Panc1 (cell line): ENCODE measurements around the gene B4GALT5. TPM values are rescaled to one million over a fixed set of nuclear protein-coding genes. Genes with fewer than 3 reads are reported as not detected.

Source experiments
- ATAC-seq: fragments of 200-7000 bp; cut with Tn5 transposase; 2 replicates; pipeline ENCODE4 v1.9.1; 2020; ENCODE audit warnings: mild to moderate bottlenecking, moderate library complexity
- BruUV-seq: library from RNA; stranded (reverse); fragments of 400-500 nt; replicated peaks from 2 replicates; lab custom pipeline; 2021; lab: Mats Ljungman, UMichigan
- CTCF ChIA-PET: fragments of 300-600 bp; sonication (Branson Sonifier 250); formaldehyde crosslinking; loops from one replicate; lab custom pipeline; 2022; ENCODE audit warnings: antibody characterized with exemption; lab: Charles Lee
- POLR2A ChIA-PET: fragments of 300-600 bp; sonication (Branson Sonifier 250); formaldehyde crosslinking; loops from one replicate; lab custom pipeline; 2022; ENCODE audit warnings: antibody characterized with exemption; lab: Charles Lee
- DNase-seq: peaks from one replicate; pipeline ENCODE4 v3.0.0-alpha.2; 2010; ENCODE audit warnings: low read depth, low spot score
- H3K27ac ChIP-seq: 2 replicates; pipeline ENCODE4 v1.5.1; 2011; ENCODE audit warnings: mild to moderate bottlenecking, low read length, inconsistent platforms
- H3K27me3 ChIP-seq: fragments of 200-500 bp; sonication (Bioruptor generic); 2 replicates; pipeline ENCODE4 v1.6.0; 2014; ENCODE audit warnings: low read length, inconsistent platforms; ENCODE audit not compliant: control insufficient read depth, insufficient read depth
- H3K36me3 ChIP-seq: fragments of 200-500 bp; sonication (Bioruptor generic); 2 replicates; pipeline ENCODE4 v1.5.1; 2014; ENCODE audit warnings: inconsistent platforms, mild to moderate bottlenecking, low read length, moderate library complexity; ENCODE audit not compliant: control insufficient read depth, insufficient read depth
- H3K4me1 ChIP-seq: 2 replicates; pipeline ENCODE4 v1.5.1; 2011; ENCODE audit warnings: inconsistent platforms, mild to moderate bottlenecking, low read length, moderate library complexity; ENCODE audit not compliant: control insufficient read depth, insufficient read depth
- H3K4me3 ChIP-seq, 2 experiments: 2 replicates each; pipeline ENCODE4 v1.5.1; 2011 to 2012; ENCODE audit warnings: low read depth in 2 of 2, low read length in 2 of 2, mild to moderate bottlenecking in 2 of 2, inconsistent platforms in 1 of 2, moderate library complexity in 1 of 2
- H3K9me3 ChIP-seq: fragments of 200-500 bp; sonication (Bioruptor generic); 2 replicates; pipeline ENCODE4 v1.5.1; 2014; ENCODE audit warnings: low read depth, mild to moderate bottlenecking, inconsistent platforms, low read length, moderate library complexity; ENCODE audit not compliant: control insufficient read depth, insufficient read depth
- CTCF ChIP-seq: fragments of 450-650 bp; IDR thresholded peaks from 2 replicates; pipeline ENCODE4 v1.5.1; 2017; ENCODE audit warnings: mild to moderate bottlenecking
- POLR2AphosphoS5 ChIP-seq: IDR thresholded peaks from 2 replicates; pipeline ENCODE4 v1.6.1; 2012; ENCODE audit warnings: mild to moderate bottlenecking, low read depth, low read length, moderate library complexity
- REST ChIP-seq, 2 experiments: IDR thresholded peaks; 2 replicates each; pipeline ENCODE4 v1.6.1; 2011 to 2012; ENCODE audit warnings: low read depth in 2 of 2, control low read depth in 1 of 2, low read length in 1 of 2, mild to moderate bottlenecking in 1 of 2, moderate library complexity in 1 of 2; ENCODE audit not compliant: insufficient read depth in 1 of 2
- SIN3A ChIP-seq: IDR thresholded peaks from 2 replicates; pipeline ENCODE4 v1.6.1; 2012; ENCODE audit warnings: low read depth, mild to moderate bottlenecking, low read length, moderate library complexity, borderline replicate concordance; ENCODE audit not compliant: insufficient read depth
- TCF7L2 ChIP-seq: IDR thresholded peaks from 2 replicates; pipeline ENCODE4 v1.6.1; 2011; ENCODE audit warnings: mild to moderate bottlenecking, low read depth, low read length, inconsistent platforms
- in situ Hi-C: cut with HindIII; loops from 2 replicates; pipeline ENCODE4 v1.10.0; 2016; ENCODE audit warnings: low sequenced_read_pairs, low pct_unique_long_range_greater_than_20kb
- intact Hi-C: fragments of 100-400 bp; cut with micrococcal nuclease; formaldehyde crosslinking; loops from one replicate; pipeline ENCODE4 v1.10.0; 2022; ENCODE audit not compliant: unreplicated experiment
- total RNA-seq: library from RNA; stranded (reverse); gene quantifications from one replicate; pipeline ENCODE4 v1.2.1, GENCODE V29; 2021; ENCODE audit not compliant: unreplicated experiment

B4GALT5 gene
- total RNA-seq, 1 experiment from 2014 or later = 40.0 TPM

GRCh38 chr20:49599746-49600113 is 113.9 kb downstream of the B4GALT5 start:
- POLR2A ChIA-PET = no interaction called here
- no peak for ATAC-seq
- H3K27me3 ChIP-seq = no peaks in the 10 kb centered on the region
- peaks cover 6% of the 10 kb centered on the region for H3K4me1 ChIP-seq
- intact Hi-C loops = loop anchor here (10.0 kb wide), 1 partner anchor 265 kb away; no protein-coding TSS in a partner anchor
- H3K36me3 ChIP-seq = no peaks in the 10 kb centered on the region
- no peak for DNase-seq
- no peak overlapping the region for H3K4me3 ChIP-seq
- CTCF ChIA-PET = no interaction called here
- H3K27ac ChIP-seq = no peak overlapping the region
- TF ChIP-seq CTCF (no peak), POLR2AphosphoS5 (no peak), REST (IDR thresholded peaks at IDR 0.05; ENCODE audit: insufficient read depth in 1 of 2, low read depth in 2 of 2, low read length in 1 of 2) (no peak), TCF7L2 (no peak), SIN3A (no peak)
- BruUV-seq = no TSS peak
- no peaks in the 10 kb centered on the region for H3K9me3 ChIP-seq
- in situ Hi-C loops = no loop called here

GRCh38 chr20:49597825-49598395 is 115.8 kb downstream of the B4GALT5 start:
- TF ChIP-seq POLR2AphosphoS5 = no peak
- TF ChIP-seq SIN3A = no peak
- TF ChIP-seq TCF7L2 = no peak
- TF ChIP-seq CTCF = no peak
- no peak for TF ChIP-seq REST (IDR thresholded peaks at IDR 0.05; ENCODE audit: insufficient read depth in 1 of 2, low read depth in 2 of 2, low read length in 1 of 2)
- Histone ChIP-seq H3K27me3 (no peaks in the 10 kb centered on the region), H3K27ac (no peak overlapping the region), H3K4me1 (peaks cover 12% of the 10 kb centered on the region), H3K9me3 (no peaks in the 10 kb centered on the region), H3K36me3 (no peaks in the 10 kb centered on the region), H3K4me3 (no peak overlapping the region)
- CTCF ChIA-PET = no interaction called here
- ATAC-seq (no peak), DNase-seq (no peak)
- BruUV-seq = no TSS peak
- intact Hi-C loops = no loop called here
- in situ Hi-C loops = no loop called here
- POLR2A ChIA-PET = no interaction called here
